ENCODE measurements around the gene TRAF7.
"Not testable (repeated sequence)": the region's sequence is repeated elsewhere in the genome, so short reads cannot be mapped to it uniquely, and the experiment has no call there.

Gene TRAF7

DNA sequence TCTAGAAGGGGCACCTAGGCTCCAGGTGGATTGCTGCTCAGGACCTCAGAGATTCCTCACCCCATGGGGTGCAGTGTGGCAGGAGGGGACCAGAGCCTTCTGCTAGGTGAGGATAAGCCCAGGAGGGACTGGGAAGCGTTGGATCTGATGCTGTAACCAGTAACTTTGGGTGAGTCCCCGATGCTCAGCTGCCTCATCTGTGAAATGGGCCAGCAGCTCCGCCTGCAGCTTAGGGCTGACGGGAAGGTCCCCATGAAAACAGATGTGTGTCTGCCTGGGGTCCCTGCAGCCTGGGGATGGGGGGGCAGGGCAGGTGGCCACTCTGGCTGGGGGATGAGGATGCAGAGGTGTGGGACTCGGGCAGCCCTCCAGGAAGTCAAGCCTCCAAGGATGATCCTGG is 43.5 kb downstream of the TRAF7 start:
- H3K4me2 ChIP-seq (ENCODE audit: low read length), result no peak overlapping the region
- no CpG with 5 or more reads among the region's 5 CpGs for WGBS (ENCODE audit: extremely low coverage, insufficient coverage, insufficient read length)

DNA sequence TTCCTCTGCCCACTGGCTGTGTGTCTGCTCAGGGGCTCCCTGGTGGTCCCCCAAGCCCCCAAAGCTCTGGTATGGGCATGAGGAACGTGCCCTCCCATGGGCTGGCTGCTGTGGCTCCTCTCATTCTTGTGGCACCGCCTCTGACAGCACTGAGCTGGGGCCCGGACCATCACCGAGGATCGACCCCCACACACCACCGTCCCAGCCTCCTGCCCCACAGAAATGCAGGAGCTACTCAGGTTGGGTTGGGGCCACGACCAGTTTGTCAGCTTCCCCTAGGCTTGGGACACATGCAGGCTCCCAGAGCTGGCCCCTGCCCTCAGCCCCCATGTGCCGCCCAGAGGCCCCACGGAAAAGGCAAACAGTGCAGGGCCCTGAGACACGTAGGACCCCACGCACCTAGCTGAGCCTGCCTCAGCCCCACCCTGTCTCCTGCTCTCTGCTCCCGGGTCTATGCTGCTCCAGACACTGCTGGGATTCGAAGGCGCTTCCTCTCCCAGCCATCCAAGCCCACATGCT is 44.1 kb downstream of the TRAF7 start:
- Histone ChIP-seq H2BK12ac (ENCODE audit: low read length) (no peak overlapping the region), H3K4me1 (ENCODE audit: control insufficient read depth in 1 of 2, insufficient read depth in 2 of 2, low read length in 2 of 2) (peaks cover 1% of the 10 kb centered on the region in 2 experiments), H4K8ac (ENCODE audit: low read depth, low read length) (no peak overlapping the region), H3K23ac (ENCODE audit: low read length) (no peak overlapping the region), H3K4ac (ENCODE audit: low read depth, low read length) (no peak overlapping the region), H3K27ac (ENCODE audit: low read depth, low read length) (no peak overlapping the region), H2BK120ac (ENCODE audit: insufficient read depth, low read length, poor library complexity) (no peak overlapping the region), H3K4me2 (ENCODE audit: low read length) (no peak overlapping the region), H2AK5ac (ENCODE audit: low read length) (no peak overlapping the region), H2AFZ (ENCODE audit: insufficient read depth, low read length, poor library complexity) (no peak overlapping the region), H3K9ac (ENCODE audit: low read length) (no peak overlapping the region), H3K79me1 (ENCODE audit: low read length) (peaks cover under 1% of the 10 kb centered on the region), H2BK5ac (ENCODE audit: low read depth, low read length, poor library complexity) (no peak overlapping the region), H3K79me2 (ENCODE audit: control insufficient read depth, insufficient read depth, low read length, poor library complexity) (no peaks in the 10 kb centered on the region), H3K18ac (ENCODE audit: low read length) (no peak overlapping the region), H3K9me3 (ENCODE audit: insufficient read depth, low read depth, low read length) (peaks cover 3% of the 10 kb centered on the region), H4K12ac (ENCODE audit: low read depth, low read length) (no peak overlapping the region), H4K91ac (ENCODE audit: low read depth, low read length) (no peak overlapping the region), H3K36me3 (ENCODE audit: control insufficient read depth in 1 of 2, insufficient read depth in 2 of 2, low read length in 2 of 2) (no peaks in the 10 kb centered on the region), H3K4me3 (ENCODE audit: low read depth, low read length) (no peak overlapping the region), H3K27me3 (ENCODE audit: insufficient read depth, low read length) (peaks cover 30% of the 10 kb centered on the region), H3K14ac (ENCODE audit: low read length) (no peak overlapping the region)
- WGBS (ENCODE audit: extremely low coverage, insufficient coverage, insufficient read length), result no CpG with 5 or more reads among the region's 14 CpGs
- DNase-seq, result no peak

More for the DNA sequence above, 43.5 kb downstream of the TRAF7 start:
- Histone ChIP-seq H4K8ac (ENCODE audit: low read depth, low read length) (no peak overlapping the region), H3K18ac (ENCODE audit: low read length) (no peak overlapping the region), H3K27ac (ENCODE audit: low read depth, low read length) (no peak overlapping the region), H2BK5ac (ENCODE audit: low read depth, low read length, poor library complexity) (no peak overlapping the region), H3K9me3 (ENCODE audit: insufficient read depth, low read depth, low read length) (peaks cover 3% of the 10 kb centered on the region), H3K79me2 (ENCODE audit: control insufficient read depth, insufficient read depth, low read length, poor library complexity) (no peaks in the 10 kb centered on the region), H2BK120ac (ENCODE audit: insufficient read depth, low read length, poor library complexity) (no peak overlapping the region), H3K14ac (ENCODE audit: low read length) (no peak overlapping the region), H4K12ac (ENCODE audit: low read depth, low read length) (no peak overlapping the region), H3K4me1 (ENCODE audit: control insufficient read depth in 1 of 2, insufficient read depth in 2 of 2, low read length in 2 of 2) (no peaks in the 10 kb centered on the region), H3K36me3 (ENCODE audit: control insufficient read depth in 1 of 2, insufficient read depth in 2 of 2, low read length in 2 of 2) (no peaks in the 10 kb centered on the region), H3K79me1 (ENCODE audit: low read length) (no peaks in the 10 kb centered on the region), H3K4ac (ENCODE audit: low read depth, low read length) (no peak overlapping the region), H2BK12ac (ENCODE audit: low read length) (no peak overlapping the region), H3K27me3 (ENCODE audit: insufficient read depth, low read length) (peaks cover 30% of the 10 kb centered on the region), H3K9ac (ENCODE audit: low read length) (no peak overlapping the region), H2AFZ (ENCODE audit: insufficient read depth, low read length, poor library complexity) (no peak overlapping the region), H3K4me3 (ENCODE audit: low read depth, low read length) (no peak overlapping the region), H3K23ac (ENCODE audit: low read length) (no peak overlapping the region), H2AK5ac (ENCODE audit: low read length) (no peak overlapping the region), H4K91ac (ENCODE audit: low read depth, low read length) (no peak overlapping the region)
- no peak for DNase-seq

DNA sequence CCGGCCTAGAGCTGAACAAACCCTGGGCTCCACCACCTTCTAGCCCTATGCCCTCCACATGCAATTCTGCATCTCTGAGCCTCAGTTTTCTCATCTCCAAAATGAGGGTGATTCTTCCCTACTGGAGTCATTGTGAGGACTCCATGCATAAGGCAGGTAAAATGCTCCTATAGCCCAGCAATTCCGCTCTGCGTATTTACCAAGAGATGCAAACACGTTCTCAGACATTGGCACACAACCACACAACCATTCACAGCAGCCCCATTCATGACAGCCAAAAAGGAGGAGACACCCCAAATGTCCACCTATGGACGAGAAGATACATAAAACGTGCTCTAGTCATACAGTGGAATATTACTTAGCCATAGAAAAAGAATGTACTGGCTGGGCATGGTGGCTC is 44.7 kb downstream of the TRAF7 start:
- no peak overlapping the region for H3K4me3 ChIP-seq (ENCODE audit: low read depth, low read length)
- H2BK12ac ChIP-seq (ENCODE audit: low read length), result no peak overlapping the region
- no peak overlapping the region for H4K12ac ChIP-seq (ENCODE audit: low read depth, low read length)
- peaks cover 2% of the 10 kb centered on the region for H3K79me2 ChIP-seq (ENCODE audit: control insufficient read depth, insufficient read depth, low read length, poor library complexity)
- no peak for DNase-seq
- H3K4me1 ChIP-seq (ENCODE audit: control insufficient read depth in 1 of 2, insufficient read depth in 2 of 2, low read length in 2 of 2), result peaks cover 3% of the 10 kb centered on the region in 2 experiments
- no peak overlapping the region for H2AFZ ChIP-seq (ENCODE audit: insufficient read depth, low read length, poor library complexity)
- no peak overlapping the region for H2AK5ac ChIP-seq (ENCODE audit: low read length)
- H4K8ac ChIP-seq (ENCODE audit: low read depth, low read length), result no peak overlapping the region
- no peaks in the 10 kb centered on the region for H3K36me3 ChIP-seq (ENCODE audit: control insufficient read depth in 1 of 2, insufficient read depth in 2 of 2, low read length in 2 of 2)
- no CpG with 5 or more reads among the region's 6 CpGs for WGBS (ENCODE audit: extremely low coverage, insufficient coverage, insufficient read length)
- no peak overlapping the region for H3K23ac ChIP-seq (ENCODE audit: low read length)
- H3K18ac ChIP-seq (ENCODE audit: low read length), result no peak overlapping the region
- H3K14ac ChIP-seq (ENCODE audit: low read length), result no peak overlapping the region
- H3K4me2 ChIP-seq (ENCODE audit: low read length), result no peak overlapping the region
- no peak overlapping the region for H3K9ac ChIP-seq (ENCODE audit: low read length)
- H3K4ac ChIP-seq (ENCODE audit: low read depth, low read length), result no peak overlapping the region
- peaks cover 3% of the 10 kb centered on the region for H3K9me3 ChIP-seq (ENCODE audit: insufficient read depth, low read depth, low read length)
- H3K79me1 ChIP-seq (ENCODE audit: low read length), result peaks cover 5% of the 10 kb centered on the region
- peaks cover 27% of the 10 kb centered on the region for H3K27me3 ChIP-seq (ENCODE audit: insufficient read depth, low read length)
- H4K91ac ChIP-seq (ENCODE audit: low read depth, low read length), result no peak overlapping the region
- no peak overlapping the region for H2BK5ac ChIP-seq (ENCODE audit: low read depth, low read length, poor library complexity)
- H3K27ac ChIP-seq (ENCODE audit: low read depth, low read length), result no peak overlapping the region
- no peak overlapping the region for H2BK120ac ChIP-seq (ENCODE audit: insufficient read depth, low read length, poor library complexity)

DNA sequence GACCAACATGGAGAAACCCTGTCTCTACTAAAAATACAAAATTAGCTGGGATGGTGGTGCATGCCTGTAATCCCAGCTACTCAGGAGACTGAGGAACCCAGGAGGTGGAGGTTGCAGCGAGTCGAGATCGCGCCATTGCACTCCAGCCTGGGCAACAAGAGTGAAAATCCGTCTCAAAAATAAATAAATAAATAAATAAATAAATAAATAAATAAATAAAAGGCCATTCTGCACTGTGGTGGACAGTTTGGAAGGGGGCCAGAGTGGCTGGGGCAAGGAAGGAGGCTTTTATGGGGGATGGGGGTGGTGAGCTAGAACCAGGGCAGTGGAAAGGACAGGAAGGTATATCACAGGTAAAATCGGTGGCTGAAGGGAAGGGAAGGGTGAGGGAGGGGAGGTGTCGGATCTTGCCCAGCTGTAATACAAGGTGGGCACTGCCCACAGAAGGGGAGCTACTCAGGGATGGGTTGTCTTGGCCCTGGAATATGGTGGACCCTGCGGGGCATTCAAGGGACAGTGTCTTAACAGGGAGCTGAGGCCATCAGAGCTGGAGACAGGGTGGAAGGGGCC is 47.6 kb downstream of the TRAF7 start:
- not testable (repeated sequence) for H3K27me3 ChIP-seq (ENCODE audit: insufficient read depth, low read length); H3K4me1 ChIP-seq (ENCODE audit: control insufficient read depth in 1 of 2, insufficient read depth in 2 of 2, low read length in 2 of 2); DNase-seq; H2BK12ac ChIP-seq (ENCODE audit: low read length); H4K91ac ChIP-seq (ENCODE audit: low read depth, low read length); H3K4me3 ChIP-seq (ENCODE audit: low read depth, low read length); H3K9me3 ChIP-seq (ENCODE audit: insufficient read depth, low read depth, low read length); H3K18ac ChIP-seq (ENCODE audit: low read length); H3K14ac ChIP-seq (ENCODE audit: low read length); H3K23ac ChIP-seq (ENCODE audit: low read length); H3K9ac ChIP-seq (ENCODE audit: low read length); H2AFZ ChIP-seq (ENCODE audit: insufficient read depth, low read length, poor library complexity); H3K4ac ChIP-seq (ENCODE audit: low read depth, low read length); H3K4me2 ChIP-seq (ENCODE audit: low read length); H2AK5ac ChIP-seq (ENCODE audit: low read length); H4K12ac ChIP-seq (ENCODE audit: low read depth, low read length); H2BK5ac ChIP-seq (ENCODE audit: low read depth, low read length, poor library complexity); H4K8ac ChIP-seq (ENCODE audit: low read depth, low read length); H3K79me2 ChIP-seq (ENCODE audit: control insufficient read depth, insufficient read depth, low read length, poor library complexity); H3K27ac ChIP-seq (ENCODE audit: low read depth, low read length); H2BK120ac ChIP-seq (ENCODE audit: insufficient read depth, low read length, poor library complexity)
- no CpG with 5 or more reads among the region's 8 CpGs for WGBS (ENCODE audit: extremely low coverage, insufficient coverage, insufficient read length)
- Histone ChIP-seq H3K79me1 (ENCODE audit: low read length) (peaks cover 13% of the 10 kb centered on the region), H3K36me3 (ENCODE audit: control insufficient read depth in 1 of 2, insufficient read depth in 2 of 2, low read length in 2 of 2) (peaks cover 15 to 17% of the 10 kb centered on the region in 2 experiments)
